NT2/D1 (cell line): Measurements from ENCODE around the gene ACRV1.

ENCODE experiments used
- SUZ12 ChIP-seq: IDR thresholded peaks from 2 replicates; pipeline ENCODE4 v1.6.1; 2011; ENCODE audit not compliant: insufficient read length, insufficient read depth; ENCODE audit errors: extremely low read depth
- YY1 ChIP-seq: IDR thresholded peaks from 2 replicates; pipeline ENCODE4 v1.6.1; 2011; ENCODE audit not compliant: insufficient read length, insufficient read depth

- TF ChIP-seq SUZ12, result no peak
- TF ChIP-seq YY1, result no peak
Measured at GRCh38 chr11:125621995-125622394, 58.7 kb downstream of the ACRV1 start.
